ENCODE results near the gene GALNT15.

Gene GALNT15

GRCh38 chr3:16186086-16186485 is 11.6 kb downstream of the GALNT15 start:
- no peak for DNase-seq (ENCODE audit: low spot score)

GRCh38 chr3:16186565-16186964 is 12.1 kb downstream of the GALNT15 start:
- no peak for DNase-seq (ENCODE audit: low spot score)

GRCh38 chr3:16187213-16187790 is 12.8 kb downstream of the GALNT15 start:
- no peak for DNase-seq (ENCODE audit: low spot score)

GRCh38 chr3:16188071-16188470 is 13.6 kb downstream of the GALNT15 start:
- DNase-seq (ENCODE audit: low spot score) = no peak

GRCh38 chr3:16189201-16189600 is 14.7 kb downstream of the GALNT15 start:
- no peak for DNase-seq (ENCODE audit: low spot score)

GRCh38 chr3:16190704-16191103 is 16.2 kb downstream of the GALNT15 start:
- no peak for DNase-seq (ENCODE audit: low spot score)

- DNase-seq (ENCODE audit: low spot score) = no peak
These were observed 17.1 kb downstream of the GALNT15 start for GRCh38 chr3:16191591-16191990.

- no peak for DNase-seq (ENCODE audit: low spot score)
These were observed 17.8 kb downstream of the GALNT15 start for GRCh38 chr3:16192176-16192811.

GRCh38 chr3:16198427-16198826 is 23.9 kb downstream of the GALNT15 start:
- DNase-seq (ENCODE audit: low spot score) = no peak

- DNase-seq (ENCODE audit: low spot score) = no peak
These were observed 25.3 kb downstream of the GALNT15 start for GRCh38 chr3:16199769-16200168.

- DNase-seq (ENCODE audit: low spot score) = no peak
These were observed 25.9 kb downstream of the GALNT15 start for GRCh38 chr3:16200411-16200810.

GRCh38 chr3:16203031-16203430 is 28.6 kb downstream of the GALNT15 start:
- no peak for DNase-seq (ENCODE audit: low spot score)

- DNase-seq (ENCODE audit: low spot score) = no peak
These were observed 29.5 kb downstream of the GALNT15 start for GRCh38 chr3:16203671-16204629.

GRCh38 chr3:16204751-16205150 is 30.3 kb downstream of the GALNT15 start:
- no peak for DNase-seq (ENCODE audit: low spot score)

- no peak for DNase-seq (ENCODE audit: low spot score)
These were observed 30.8 kb downstream of the GALNT15 start for GRCh38 chr3:16205156-16205870.

- no peak for DNase-seq (ENCODE audit: low spot score)
These were observed 32.6 kb downstream of the GALNT15 start for GRCh38 chr3:16207031-16207430.

GRCh38 chr3:16211176-16211904 is 36.9 kb downstream of the GALNT15 start:
- no peak for DNase-seq (ENCODE audit: low spot score)

GRCh38 chr3:16214366-16214765 is 39.9 kb downstream of the GALNT15 start:
- DNase-seq (ENCODE audit: low spot score) = no peak

- DNase-seq (ENCODE audit: low spot score) = peak; percentile 25
These were observed 42.0 kb downstream of the GALNT15 start for GRCh38 chr3:16216373-16216935.

- no peak for DNase-seq (ENCODE audit: low spot score)
These were observed 45.3 kb downstream of the GALNT15 start for GRCh38 chr3:16219777-16220176.

- DNase-seq (ENCODE audit: low spot score) = no peak
These were observed 47.5 kb downstream of the GALNT15 start for GRCh38 chr3:16221990-16222389.
